K562 (cell line): ENCODE measurements around the gene IL4I1. TPM values are rescaled to one million over a fixed set of nuclear protein-coding genes. Genes with fewer than 3 reads are reported as not detected.

Experiments used
- CEBPB ChIP-seq: fragments of 450-650 bp; IDR thresholded peaks from 2 replicates; pipeline ENCODE4 v1.6.1; 2016; ENCODE audit warnings: missing genetic modification characterization, missing compliant biosample characterization
- CHD2 ChIP-seq: IDR thresholded peaks from 2 replicates; pipeline ENCODE4 v1.6.1; 2011; ENCODE audit warnings: low read depth, low read length
- HIVEP1 ChIP-seq: fragments of 250-450 bp; sonication (Bioruptor Pico); IDR thresholded peaks from 2 replicates; pipeline ENCODE4 v1.4.0; 2020; ENCODE audit warnings: mild to moderate bottlenecking
- NCOA6 ChIP-seq: fragments of 450-650 bp; IDR thresholded peaks from 2 replicates; pipeline ENCODE4 v1.6.1; 2017; ENCODE audit warnings: mild to moderate bottlenecking
- SMARCB1 ChIP-seq: IDR thresholded peaks from 2 replicates; pipeline ENCODE4 v1.6.1; 2011; ENCODE audit warnings: improper control_type of control experiment, low read depth; ENCODE audit not compliant: insufficient read length
- ZNF75A ChIP-seq: fragments of 450-650 bp; formaldehyde crosslinking; IDR thresholded peaks from 2 replicates; pipeline ENCODE4 v1.4.0; 2020; ENCODE audit warnings: mild to moderate bottlenecking
- polyA plus RNA-seq, 8 experiments: library from polyadenylated mRNA; depleted of rRNA in 4 of 8; stranded (reverse) in 5 of 8; unstranded in 3 of 8; fragments of >200 nt; fragmentation: Nextera tagmentation in 2 of 8; fragmentation: Illumina TruSeq in 1 of 8; extraction: Ambion mirVana in 2 of 8; extraction: Trizol in 1 of 8; gene quantifications; 2 replicates each; pipeline versions ENCODE4 v1.2.1 to v1.2.3, GENCODE V29; 2011 to 2014; ENCODE audit warnings: inconsistent platforms in 1 of 8, missing spikeins in 1 of 8
- total RNA-seq, 7 experiments: library from RNA; depleted of rRNA in 6 of 7; stranded (reverse); fragments of >200 nt in 6 of 7; fragmentation: Illumina TruSeq in 2 of 7; extraction: Trizol in 2 of 7; gene quantifications; 2 replicates each; pipeline versions ENCODE4 v1.2.1 to v1.2.3, GENCODE V29; 2011 to 2021; ENCODE audit warnings: low replicate concordance in 1 of 7
- TF ChIP-seq, protein P1 (sequence below): fragments of 450-650 bp; IDR thresholded peaks from 2 replicates; pipeline ENCODE4 v1.6.1; 2016; ENCODE audit warnings: mild to moderate bottlenecking, moderate library complexity
- TF ChIP-seq, protein P2 (sequence below): fragments of 250-450 bp; sonication (Bioruptor Pico); IDR thresholded peaks from 2 replicates; pipeline ENCODE4 v1.4.0; 2020
- TF ChIP-seq, protein P3 (sequence below): fragments of 250-450 bp; sonication (Bioruptor Pico); IDR thresholded peaks from 2 replicates; pipeline ENCODE4 v1.9.0; 2021; ENCODE audit warnings: mild to moderate bottlenecking
- TF ChIP-seq, protein P4 (sequence below): fragments of 250-450 bp; sonication (Bioruptor Pico); IDR thresholded peaks from 2 replicates; pipeline ENCODE4 v1.5.0; 2021

IL4I1 gene
- total and polyA plus RNA-seq, 9 of the 15 experiments (the other 6 are each of a cell fraction or from before 2014, with no cell fraction given) = 0.06 to 0.95 (median 0.43) TPM; not detected in 2

DNA sequence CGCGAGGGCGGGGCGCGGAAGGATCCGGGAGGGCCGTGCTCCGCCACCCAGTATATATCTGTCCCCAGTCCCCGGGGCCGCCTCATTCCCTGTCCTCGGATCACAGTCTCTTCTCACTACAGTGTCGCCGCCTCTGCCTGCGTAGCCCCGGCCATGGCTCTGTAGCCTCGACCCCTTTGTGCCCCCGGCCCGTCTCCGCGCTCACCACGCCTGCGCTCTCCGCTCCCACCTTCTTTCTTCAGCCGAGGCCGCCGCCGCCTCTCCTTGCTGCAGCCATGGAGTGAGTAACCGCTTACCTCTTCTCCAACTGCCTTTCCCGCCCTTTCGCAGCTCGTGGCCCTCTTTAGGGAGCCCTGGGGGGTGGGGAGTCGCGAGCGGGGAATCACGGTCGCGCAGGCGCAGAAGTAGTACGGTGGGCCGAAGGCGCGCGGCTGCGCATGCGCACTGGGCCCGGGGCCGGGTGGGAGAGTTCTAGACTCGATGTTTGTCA is 32.5 kb upstream of the IL4I1 start, which contains the start of the genes ATF5 and NUP62 (continued):
- TF ChIP-seq, protein P1, sequence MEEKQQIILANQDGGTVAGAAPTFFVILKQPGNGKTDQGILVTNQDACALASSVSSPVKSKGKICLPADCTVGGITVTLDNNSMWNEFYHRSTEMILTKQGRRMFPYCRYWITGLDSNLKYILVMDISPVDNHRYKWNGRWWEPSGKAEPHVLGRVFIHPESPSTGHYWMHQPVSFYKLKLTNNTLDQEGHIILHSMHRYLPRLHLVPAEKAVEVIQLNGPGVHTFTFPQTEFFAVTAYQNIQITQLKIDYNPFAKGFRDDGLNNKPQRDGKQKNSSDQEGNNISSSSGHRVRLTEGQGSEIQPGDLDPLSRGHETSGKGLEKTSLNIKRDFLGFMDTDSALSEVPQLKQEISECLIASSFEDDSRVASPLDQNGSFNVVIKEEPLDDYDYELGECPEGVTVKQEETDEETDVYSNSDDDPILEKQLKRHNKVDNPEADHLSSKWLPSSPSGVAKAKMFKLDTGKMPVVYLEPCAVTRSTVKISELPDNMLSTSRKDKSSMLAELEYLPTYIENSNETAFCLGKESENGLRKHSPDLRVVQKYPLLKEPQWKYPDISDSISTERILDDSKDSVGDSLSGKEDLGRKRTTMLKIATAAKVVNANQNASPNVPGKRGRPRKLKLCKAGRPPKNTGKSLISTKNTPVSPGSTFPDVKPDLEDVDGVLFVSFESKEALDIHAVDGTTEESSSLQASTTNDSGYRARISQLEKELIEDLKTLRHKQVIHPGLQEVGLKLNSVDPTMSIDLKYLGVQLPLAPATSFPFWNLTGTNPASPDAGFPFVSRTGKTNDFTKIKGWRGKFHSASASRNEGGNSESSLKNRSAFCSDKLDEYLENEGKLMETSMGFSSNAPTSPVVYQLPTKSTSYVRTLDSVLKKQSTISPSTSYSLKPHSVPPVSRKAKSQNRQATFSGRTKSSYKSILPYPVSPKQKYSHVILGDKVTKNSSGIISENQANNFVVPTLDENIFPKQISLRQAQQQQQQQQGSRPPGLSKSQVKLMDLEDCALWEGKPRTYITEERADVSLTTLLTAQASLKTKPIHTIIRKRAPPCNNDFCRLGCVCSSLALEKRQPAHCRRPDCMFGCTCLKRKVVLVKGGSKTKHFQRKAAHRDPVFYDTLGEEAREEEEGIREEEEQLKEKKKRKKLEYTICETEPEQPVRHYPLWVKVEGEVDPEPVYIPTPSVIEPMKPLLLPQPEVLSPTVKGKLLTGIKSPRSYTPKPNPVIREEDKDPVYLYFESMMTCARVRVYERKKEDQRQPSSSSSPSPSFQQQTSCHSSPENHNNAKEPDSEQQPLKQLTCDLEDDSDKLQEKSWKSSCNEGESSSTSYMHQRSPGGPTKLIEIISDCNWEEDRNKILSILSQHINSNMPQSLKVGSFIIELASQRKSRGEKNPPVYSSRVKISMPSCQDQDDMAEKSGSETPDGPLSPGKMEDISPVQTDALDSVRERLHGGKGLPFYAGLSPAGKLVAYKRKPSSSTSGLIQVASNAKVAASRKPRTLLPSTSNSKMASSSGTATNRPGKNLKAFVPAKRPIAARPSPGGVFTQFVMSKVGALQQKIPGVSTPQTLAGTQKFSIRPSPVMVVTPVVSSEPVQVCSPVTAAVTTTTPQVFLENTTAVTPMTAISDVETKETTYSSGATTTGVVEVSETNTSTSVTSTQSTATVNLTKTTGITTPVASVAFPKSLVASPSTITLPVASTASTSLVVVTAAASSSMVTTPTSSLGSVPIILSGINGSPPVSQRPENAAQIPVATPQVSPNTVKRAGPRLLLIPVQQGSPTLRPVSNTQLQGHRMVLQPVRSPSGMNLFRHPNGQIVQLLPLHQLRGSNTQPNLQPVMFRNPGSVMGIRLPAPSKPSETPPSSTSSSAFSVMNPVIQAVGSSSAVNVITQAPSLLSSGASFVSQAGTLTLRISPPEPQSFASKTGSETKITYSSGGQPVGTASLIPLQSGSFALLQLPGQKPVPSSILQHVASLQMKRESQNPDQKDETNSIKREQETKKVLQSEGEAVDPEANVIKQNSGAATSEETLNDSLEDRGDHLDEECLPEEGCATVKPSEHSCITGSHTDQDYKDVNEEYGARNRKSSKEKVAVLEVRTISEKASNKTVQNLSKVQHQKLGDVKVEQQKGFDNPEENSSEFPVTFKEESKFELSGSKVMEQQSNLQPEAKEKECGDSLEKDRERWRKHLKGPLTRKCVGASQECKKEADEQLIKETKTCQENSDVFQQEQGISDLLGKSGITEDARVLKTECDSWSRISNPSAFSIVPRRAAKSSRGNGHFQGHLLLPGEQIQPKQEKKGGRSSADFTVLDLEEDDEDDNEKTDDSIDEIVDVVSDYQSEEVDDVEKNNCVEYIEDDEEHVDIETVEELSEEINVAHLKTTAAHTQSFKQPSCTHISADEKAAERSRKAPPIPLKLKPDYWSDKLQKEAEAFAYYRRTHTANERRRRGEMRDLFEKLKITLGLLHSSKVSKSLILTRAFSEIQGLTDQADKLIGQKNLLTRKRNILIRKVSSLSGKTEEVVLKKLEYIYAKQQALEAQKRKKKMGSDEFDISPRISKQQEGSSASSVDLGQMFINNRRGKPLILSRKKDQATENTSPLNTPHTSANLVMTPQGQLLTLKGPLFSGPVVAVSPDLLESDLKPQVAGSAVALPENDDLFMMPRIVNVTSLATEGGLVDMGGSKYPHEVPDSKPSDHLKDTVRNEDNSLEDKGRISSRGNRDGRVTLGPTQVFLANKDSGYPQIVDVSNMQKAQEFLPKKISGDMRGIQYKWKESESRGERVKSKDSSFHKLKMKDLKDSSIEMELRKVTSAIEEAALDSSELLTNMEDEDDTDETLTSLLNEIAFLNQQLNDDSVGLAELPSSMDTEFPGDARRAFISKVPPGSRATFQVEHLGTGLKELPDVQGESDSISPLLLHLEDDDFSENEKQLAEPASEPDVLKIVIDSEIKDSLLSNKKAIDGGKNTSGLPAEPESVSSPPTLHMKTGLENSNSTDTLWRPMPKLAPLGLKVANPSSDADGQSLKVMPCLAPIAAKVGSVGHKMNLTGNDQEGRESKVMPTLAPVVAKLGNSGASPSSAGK = peak; percentile 99
- TF ChIP-seq ZNF75A (CRISPR knock-in tag) (no peak), SMARCB1 (no peak), CHD2 (peak; percentile 40; the same call in 1 of the 2 replicates), CEBPB (no peak), HIVEP1 (peak; percentile 35; the same call in 1 of the 2 replicates), NCOA6 (no peak)
- TF ChIP-seq, protein P2, sequence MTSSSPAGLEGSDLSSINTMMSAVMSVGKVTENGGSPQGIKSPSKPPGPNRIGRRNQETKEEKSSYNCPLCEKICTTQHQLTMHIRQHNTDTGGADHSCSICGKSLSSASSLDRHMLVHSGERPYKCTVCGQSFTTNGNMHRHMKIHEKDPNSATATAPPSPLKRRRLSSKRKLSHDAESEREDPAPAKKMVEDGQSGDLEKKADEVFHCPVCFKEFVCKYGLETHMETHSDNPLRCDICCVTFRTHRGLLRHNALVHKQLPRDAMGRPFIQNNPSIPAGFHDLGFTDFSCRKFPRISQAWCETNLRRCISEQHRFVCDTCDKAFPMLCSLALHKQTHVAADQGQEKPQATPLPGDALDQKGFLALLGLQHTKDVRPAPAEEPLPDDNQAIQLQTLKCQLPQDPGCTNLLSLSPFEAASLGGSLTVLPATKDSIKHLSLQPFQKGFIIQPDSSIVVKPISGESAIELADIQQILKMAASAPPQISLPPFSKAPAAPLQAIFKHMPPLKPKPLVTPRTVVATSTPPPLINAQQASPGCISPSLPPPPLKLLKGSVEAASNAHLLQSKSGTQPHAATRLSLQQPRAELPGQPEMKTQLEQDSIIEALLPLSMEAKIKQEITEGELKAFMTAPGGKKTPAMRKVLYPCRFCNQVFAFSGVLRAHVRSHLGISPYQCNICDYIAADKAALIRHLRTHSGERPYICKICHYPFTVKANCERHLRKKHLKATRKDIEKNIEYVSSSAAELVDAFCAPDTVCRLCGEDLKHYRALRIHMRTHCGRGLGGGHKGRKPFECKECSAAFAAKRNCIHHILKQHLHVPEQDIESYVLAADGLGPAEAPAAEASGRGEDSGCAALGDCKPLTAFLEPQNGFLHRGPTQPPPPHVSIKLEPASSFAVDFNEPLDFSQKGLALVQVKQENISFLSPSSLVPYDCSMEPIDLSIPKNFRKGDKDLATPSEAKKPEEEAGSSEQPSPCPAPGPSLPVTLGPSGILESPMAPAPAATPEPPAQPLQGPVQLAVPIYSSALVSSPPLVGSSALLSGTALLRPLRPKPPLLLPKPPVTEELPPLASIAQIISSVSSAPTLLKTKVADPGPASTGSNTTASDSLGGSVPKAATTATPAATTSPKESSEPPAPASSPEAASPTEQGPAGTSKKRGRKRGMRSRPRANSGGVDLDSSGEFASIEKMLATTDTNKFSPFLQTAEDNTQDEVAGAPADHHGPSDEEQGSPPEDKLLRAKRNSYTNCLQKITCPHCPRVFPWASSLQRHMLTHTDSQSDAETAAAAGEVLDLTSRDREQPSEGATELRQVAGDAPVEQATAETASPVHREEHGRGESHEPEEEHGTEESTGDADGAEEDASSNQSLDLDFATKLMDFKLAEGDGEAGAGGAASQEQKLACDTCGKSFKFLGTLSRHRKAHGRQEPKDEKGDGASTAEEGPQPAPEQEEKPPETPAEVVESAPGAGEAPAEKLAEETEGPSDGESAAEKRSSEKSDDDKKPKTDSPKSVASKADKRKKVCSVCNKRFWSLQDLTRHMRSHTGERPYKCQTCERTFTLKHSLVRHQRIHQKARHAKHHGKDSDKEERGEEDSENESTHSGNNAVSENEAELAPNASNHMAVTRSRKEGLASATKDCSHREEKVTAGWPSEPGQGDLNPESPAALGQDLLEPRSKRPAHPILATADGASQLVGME (CRISPR knock-in tag) = peak; percentile 81; the same call in 1 of the 2 replicates
- TF ChIP-seq, protein P3, sequence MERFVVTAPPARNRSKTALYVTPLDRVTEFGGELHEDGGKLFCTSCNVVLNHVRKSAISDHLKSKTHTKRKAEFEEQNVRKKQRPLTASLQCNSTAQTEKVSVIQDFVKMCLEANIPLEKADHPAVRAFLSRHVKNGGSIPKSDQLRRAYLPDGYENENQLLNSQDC (CRISPR knock-in tag) = no peak
- TF ChIP-seq, protein P4, sequence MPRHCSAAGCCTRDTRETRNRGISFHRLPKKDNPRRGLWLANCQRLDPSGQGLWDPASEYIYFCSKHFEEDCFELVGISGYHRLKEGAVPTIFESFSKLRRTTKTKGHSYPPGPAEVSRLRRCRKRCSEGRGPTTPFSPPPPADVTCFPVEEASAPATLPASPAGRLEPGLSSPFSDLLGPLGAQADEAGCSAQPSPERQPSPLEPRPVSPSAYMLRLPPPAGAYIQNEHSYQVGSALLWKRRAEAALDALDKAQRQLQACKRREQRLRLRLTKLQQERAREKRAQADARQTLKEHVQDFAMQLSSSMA (CRISPR knock-in tag) = peak; percentile 85; the same call in 1 of the 2 replicates
